ENCODE data around the gene AP5M1.

- TF ChIP-seq POLR2A (IDR thresholded peaks at IDR 0.05; ENCODE audit: low read length) = no peak
- TF ChIP-seq GATA1 (IDR thresholded peaks at IDR 0.05; ENCODE audit: low read depth, low read length) = no peak
Measured at GRCh38 chr14:57244106-57244505, 24.7 kb upstream of the AP5M1 start.

Measured in erythroblast (primary cell).